NB4 (cell line): ENCODE results near the gene ARHGAP25.

Source experiments
- DNase-seq: peaks from one replicate; pipeline ENCODE4 v3.0.0; 2010; ENCODE audit warnings: low read depth
- H3K4me3 ChIP-seq: one replicate; pipeline ENCODE4 v1.5.1; 2011; ENCODE audit warnings: mild to moderate bottlenecking, low read depth, low read length, moderate library complexity
- MYC ChIP-seq: IDR thresholded peaks from 2 replicates; pipeline ENCODE4 v1.6.1; 2011; ENCODE audit warnings: low read depth, low read length
- POLR2A ChIP-seq: IDR thresholded peaks from 2 replicates; pipeline ENCODE4 v1.6.1; 2011; ENCODE audit warnings: mild to moderate bottlenecking; ENCODE audit not compliant: insufficient read length; ENCODE audit errors: extremely low read depth
- TF ChIP-seq, protein P1 (sequence below): IDR thresholded peaks from one replicate; pipeline ENCODE4 v1.5.1; 2012; ENCODE audit warnings: low read depth, low read length
- TF ChIP-seq, protein P2 (sequence below): IDR thresholded peaks from 2 replicates; pipeline ENCODE4 v1.6.1; 2011; ENCODE audit warnings: low read depth, low read length

The ARHGAP25 gene

DNA sequence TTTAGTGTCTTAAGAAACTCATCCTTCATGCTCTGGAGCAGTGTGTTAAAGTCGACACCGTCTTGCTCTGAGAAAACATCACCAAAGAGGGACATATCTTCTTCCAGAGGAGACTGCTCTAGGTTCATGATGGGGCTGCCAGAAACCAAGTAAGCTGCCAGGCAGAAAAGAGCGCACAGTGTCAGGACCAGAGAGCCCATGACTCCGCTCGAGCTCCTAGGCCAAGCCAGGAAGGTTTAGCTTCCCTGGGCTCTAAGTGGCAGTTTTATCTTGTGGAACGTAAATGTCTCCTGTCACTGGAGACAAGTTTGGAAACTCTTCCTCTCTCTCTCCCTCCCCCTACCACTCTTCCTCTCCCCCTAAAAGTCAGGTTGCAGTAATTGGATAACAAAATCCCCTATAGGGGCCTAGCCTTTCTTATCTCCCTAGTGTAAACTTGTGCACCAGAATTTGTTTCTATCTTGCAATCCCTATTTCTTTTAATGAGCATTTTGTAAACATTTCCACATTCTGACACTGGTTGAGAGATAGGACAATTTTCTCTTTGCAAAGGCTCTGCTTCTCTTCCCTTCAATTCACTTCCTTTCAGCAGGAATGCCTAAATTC is 136.7 kb downstream of the ARHGAP25 start, which contains the start of gene BMP10:
BMP10 (minus strand) TSS at position 239 of the 606 bp plus-strand sequence; CDS start at position 200, 39 bp downstream.
- no peak within 1 kb of the TSS for H3K4me3 ChIP-seq
- DNase-seq = no peak
- TF ChIP-seq, protein P1, sequence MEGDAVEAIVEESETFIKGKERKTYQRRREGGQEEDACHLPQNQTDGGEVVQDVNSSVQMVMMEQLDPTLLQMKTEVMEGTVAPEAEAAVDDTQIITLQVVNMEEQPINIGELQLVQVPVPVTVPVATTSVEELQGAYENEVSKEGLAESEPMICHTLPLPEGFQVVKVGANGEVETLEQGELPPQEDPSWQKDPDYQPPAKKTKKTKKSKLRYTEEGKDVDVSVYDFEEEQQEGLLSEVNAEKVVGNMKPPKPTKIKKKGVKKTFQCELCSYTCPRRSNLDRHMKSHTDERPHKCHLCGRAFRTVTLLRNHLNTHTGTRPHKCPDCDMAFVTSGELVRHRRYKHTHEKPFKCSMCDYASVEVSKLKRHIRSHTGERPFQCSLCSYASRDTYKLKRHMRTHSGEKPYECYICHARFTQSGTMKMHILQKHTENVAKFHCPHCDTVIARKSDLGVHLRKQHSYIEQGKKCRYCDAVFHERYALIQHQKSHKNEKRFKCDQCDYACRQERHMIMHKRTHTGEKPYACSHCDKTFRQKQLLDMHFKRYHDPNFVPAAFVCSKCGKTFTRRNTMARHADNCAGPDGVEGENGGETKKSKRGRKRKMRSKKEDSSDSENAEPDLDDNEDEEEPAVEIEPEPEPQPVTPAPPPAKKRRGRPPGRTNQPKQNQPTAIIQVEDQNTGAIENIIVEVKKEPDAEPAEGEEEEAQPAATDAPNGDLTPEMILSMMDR = no peak
- TF ChIP-seq, protein P2, sequence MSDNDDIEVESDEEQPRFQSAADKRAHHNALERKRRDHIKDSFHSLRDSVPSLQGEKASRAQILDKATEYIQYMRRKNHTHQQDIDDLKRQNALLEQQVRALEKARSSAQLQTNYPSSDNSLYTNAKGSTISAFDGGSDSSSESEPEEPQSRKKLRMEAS = no peak
- no peak for TF ChIP-seq MYC
- no peak for TF ChIP-seq POLR2A
